Measurements from ENCODE around the gene BRAT1.

DNA sequence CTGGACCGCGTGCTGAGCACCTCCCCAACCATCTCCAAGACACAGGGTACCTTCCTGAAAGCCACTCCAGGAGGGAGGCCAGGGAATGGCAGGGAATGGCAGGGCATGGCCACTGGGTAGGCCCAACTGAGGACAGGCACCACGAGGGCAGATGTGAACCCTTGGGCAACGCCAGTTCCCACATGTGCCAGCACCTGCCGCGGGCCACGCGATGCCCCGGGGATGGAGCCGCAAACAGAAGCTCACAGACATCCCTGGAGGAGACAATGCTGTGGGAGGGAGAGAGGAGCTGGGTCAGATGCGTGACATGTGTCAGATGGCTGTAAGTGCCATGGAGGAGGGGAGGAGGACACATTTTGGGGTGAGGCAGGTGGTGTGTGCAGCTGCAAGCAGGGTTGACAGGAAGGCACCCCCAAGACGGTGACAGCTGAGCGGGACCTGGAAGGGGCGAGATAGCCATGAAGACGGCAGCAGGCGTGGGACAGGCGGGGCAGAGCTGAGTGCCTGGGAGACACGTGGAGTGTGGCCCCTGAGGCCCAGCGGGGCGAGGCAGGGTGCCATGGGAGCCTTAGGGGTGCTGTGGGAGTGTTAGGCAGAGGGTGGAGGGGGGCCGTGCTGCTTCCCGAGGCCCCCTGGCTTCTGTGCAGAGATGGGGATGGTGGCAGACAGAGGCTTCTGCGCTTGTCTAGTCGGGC lies 31.1 kb upstream of the BRAT1 start:
- TF ChIP-seq CTCF (IDR thresholded peaks at IDR 0.05; ENCODE audit: low read depth, low read length, poor library complexity, severe bottlenecking) (no peak), EZH2phosphoT487 (IDR thresholded peaks at IDR 0.05; ENCODE audit: borderline replicate concordance, low read length) (no peak)

Measured in DOHH2 (cell line).